Posterior cingulate gyrus (tissue), 11 donors: ENCODE results near the gene MYO3A.

Source experiments
- DNase-seq, 10 donors: peaks; one replicate each; pipeline versions ENCODE4 v3.0.0 to v3.0.0-alpha.2; 2020 to 2021; ENCODE audit warnings: mixed read lengths in 3 of 10
- intact Hi-C: fragments of 100-400 bp; cut with DNase I; formaldehyde crosslinking; loops from one replicate; pipeline ENCODE4 v1.15.1; 2023

MYO3A gene, protein sequence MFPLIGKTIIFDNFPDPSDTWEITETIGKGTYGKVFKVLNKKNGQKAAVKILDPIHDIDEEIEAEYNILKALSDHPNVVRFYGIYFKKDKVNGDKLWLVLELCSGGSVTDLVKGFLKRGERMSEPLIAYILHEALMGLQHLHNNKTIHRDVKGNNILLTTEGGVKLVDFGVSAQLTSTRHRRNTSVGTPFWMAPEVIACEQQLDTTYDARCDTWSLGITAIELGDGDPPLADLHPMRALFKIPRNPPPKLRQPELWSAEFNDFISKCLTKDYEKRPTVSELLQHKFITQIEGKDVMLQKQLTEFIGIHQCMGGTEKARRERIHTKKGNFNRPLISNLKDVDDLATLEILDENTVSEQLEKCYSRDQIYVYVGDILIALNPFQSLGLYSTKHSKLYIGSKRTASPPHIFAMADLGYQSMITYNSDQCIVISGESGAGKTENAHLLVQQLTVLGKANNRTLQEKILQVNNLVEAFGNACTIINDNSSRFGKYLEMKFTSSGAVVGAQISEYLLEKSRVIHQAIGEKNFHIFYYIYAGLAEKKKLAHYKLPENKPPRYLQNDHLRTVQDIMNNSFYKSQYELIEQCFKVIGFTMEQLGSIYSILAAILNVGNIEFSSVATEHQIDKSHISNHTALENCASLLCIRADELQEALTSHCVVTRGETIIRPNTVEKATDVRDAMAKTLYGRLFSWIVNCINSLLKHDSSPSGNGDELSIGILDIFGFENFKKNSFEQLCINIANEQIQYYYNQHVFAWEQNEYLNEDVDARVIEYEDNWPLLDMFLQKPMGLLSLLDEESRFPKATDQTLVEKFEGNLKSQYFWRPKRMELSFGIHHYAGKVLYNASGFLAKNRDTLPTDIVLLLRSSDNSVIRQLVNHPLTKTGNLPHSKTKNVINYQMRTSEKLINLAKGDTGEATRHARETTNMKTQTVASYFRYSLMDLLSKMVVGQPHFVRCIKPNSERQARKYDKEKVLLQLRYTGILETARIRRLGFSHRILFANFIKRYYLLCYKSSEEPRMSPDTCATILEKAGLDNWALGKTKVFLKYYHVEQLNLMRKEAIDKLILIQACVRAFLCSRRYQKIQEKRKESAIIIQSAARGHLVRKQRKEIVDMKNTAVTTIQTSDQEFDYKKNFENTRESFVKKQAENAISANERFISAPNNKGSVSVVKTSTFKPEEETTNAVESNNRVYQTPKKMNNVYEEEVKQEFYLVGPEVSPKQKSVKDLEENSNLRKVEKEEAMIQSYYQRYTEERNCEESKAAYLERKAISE (N-terminal part only)

DNA sequence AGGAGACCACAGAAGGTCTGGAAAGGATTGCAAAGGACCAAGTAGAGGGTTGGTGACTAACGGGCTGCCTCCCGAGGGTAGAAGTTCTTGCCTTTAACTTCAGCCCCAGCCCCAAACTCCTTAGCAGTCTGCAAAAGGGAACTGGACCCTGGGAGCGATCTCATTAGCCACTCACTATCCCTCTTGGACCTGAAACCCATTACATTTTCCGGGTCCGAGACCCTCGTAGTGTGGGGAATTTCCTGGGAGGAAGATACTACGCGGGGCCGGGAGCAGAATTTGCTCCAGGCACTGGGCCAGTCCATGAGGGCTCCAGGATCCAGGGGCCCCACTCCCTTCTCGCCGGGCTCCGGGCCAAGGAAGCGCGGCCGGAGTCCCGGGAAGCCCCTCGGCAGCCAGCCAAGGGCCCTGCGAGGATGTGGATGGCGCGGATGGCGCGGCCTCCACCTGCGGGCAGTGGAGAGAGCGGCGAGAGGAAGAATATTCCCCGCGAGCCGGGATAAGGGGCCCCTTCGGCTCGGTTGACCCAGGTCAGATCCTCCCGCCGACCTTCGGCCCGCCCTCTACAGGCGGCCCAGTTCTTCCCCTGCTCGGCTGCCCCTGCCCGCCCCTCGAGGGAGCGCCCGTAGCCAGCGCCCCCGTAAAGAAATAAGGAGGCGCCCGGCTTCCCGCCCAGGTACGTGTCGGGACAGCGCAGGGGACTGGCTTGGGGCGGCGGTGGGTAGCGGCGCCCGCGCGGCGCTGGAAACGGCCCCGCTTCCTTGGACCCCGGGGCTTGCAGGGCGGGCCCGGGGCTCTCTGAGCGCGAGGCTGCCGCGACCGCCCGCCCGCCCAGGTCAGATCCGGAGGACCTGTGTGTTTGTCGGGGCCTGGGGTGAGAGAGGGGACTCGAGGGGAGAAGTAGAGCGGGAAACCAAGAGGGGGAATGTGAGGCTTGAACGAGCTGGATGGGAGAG is at the start of gene MYO3A:
TSS of gene MYO3A (plus strand) at position 577 of the 956 bp plus-strand sequence. CDS start 17,882 bp downstream, outside the sequence.
- DNase-seq: peak in 1 of 10 donors; percentile 66
- intact Hi-C loops: no loop called here

DNA sequence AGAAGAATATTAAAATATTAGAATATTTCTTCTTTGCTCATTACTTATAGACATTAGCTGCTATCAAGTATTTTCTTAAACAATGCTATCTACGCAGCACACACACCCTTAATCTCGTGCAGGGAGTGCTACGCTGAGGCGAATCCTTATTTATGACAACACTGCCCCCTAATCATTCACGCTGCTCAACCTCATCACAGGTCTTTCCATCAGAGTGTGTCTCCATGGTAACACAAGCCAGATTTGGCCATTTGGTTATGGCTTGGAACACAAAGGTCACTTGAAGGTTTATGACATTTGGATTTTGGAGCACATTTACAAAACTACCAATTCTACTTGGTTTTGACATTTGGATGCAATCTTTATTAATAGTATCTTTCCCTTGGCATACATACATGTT is 45.4 kb upstream of the MYO3A start:
- intact Hi-C loops: no loop called here
- DNase-seq: no peak

GRCh38 chr10:25890995-25891394 is 43.0 kb upstream of the MYO3A start:
- intact Hi-C loops: no loop called here
- no peak for DNase-seq

DNA sequence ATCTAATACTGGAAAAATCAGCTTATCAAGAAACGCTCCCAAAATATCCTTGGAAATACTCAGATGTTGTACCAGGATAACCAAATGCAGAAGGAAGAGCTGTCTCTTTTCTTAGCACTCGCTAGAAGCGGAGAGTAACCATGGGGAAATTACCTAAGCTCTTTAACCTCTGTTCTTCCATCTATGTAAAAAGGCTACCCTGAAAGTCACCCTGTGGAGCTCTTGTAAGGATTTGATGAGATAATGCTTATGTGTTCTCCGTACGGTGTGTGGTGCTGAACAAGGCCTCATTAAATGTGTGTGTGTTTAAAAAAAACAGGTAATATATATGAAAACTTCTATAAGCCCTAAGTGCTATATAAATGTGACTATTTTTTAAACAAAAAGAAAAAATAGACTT is 38.2 kb upstream of the MYO3A start:
- no peak for DNase-seq
- intact Hi-C loops: no loop called here

DNA sequence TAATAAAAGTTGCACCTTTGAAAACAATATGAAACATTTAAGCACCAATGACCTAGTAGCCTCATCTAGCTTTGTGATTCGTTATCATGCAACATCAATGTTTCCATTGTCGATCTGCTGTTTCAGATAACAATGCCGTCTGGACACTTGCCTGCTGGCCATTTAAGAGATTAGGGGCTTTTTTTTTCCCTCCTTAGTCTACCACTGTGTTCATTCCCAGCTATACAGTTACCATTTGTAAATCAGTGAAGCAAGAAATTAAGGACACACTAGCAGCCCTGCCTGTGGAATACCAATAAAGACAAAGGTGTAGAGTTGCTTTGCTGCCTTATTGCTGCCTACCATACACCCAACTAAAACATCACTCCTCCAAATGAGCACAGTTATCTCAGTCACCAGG is 37.6 kb upstream of the MYO3A start:
- no peak for DNase-seq
- intact Hi-C loops: no loop called here

GRCh38 chr10:25899304-25899703 is 34.7 kb upstream of the MYO3A start:
- intact Hi-C loops: no loop called here
- DNase-seq: no peak

DNA sequence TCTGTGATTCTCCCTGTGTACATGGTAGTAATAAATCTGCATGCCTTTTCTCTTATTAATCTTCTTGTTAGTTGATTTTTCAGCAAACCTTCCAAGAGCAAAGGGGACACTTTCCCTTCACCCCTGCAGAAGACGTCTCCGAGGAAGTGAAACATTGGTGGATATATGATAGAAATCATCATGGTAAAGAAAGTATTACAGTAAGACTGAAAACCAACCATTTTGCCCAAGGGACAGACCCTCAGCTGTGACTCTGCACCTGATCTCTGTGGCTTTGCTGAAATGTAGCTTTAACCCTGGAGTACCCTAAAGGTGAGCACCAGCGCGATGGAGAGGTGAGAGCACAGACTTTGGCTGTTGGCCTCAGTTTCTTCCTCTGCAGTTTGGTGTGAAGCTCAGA is 32.8 kb upstream of the MYO3A start:
- intact Hi-C loops: no loop called here
- DNase-seq: no peak

DNA sequence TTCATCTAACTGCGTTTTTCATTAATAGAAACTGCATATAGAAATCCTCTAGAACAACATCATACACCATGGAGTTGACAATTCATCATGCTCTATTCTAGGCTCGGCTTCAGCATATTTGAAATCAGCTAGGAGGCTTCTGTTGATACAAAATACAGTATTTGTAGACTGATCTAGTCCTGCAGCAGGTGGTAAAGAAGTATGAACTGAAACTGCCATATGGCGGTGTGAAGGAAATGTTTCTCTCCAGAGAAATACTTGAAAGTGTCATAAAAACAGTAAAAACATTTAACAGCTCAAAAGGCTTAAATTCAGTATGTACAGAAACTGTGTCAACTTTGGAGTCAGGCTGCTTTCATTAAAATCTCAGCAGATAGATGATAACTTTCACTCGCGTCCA is 32.0 kb upstream of the MYO3A start:
- intact Hi-C loops: no loop called here
- DNase-seq: no peak

DNA sequence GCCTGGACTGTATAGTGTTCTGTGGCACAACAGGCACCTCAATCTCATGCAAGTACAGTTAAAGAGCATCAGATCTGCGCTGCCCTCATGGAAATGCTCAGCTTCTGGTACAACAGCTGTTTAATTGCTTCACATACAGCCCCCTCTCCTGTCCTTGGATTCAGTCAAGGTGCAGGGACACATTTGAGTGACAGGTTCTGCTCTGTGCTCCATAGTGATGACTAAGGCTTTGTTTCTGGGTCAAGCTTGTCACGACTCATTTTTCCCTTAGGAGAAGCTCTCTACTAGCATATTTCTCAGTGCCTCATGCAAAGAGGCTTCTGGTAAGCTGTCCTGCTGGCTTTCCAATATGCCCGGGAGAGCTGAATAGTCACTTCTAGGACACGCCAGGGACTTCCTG is 26.8 kb upstream of the MYO3A start:
- DNase-seq: no peak
- intact Hi-C loops: no loop called here

GRCh38 chr10:25912866-25913265 is 21.2 kb upstream of the MYO3A start:
- intact Hi-C loops: no loop called here
- DNase-seq: no peak

DNA sequence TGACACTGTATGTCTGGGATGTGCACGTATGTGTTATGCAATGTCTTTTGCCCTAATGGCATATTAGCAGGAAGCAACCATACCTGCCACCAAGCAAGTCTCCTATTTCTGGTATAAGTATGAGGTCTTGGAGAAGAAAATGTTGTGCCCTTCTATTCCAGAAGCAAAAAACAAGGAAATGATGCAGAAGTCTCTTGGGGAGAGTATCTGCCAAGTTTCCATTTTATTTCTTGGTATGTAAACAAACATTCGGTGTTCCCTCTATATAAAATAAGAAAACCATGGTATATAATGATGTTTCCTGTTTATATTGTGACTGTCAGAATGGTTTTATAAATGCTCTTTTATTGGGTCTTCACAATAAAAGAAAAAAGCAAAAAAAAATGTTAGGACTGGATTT is 19.3 kb upstream of the MYO3A start:
- no peak for DNase-seq
- intact Hi-C loops: no loop called here

- intact Hi-C loops: no loop called here
- DNase-seq: no peak
Measured at GRCh38 chr10:25934621-25935139, 651 bp downstream of the MYO3A start.

DNA sequence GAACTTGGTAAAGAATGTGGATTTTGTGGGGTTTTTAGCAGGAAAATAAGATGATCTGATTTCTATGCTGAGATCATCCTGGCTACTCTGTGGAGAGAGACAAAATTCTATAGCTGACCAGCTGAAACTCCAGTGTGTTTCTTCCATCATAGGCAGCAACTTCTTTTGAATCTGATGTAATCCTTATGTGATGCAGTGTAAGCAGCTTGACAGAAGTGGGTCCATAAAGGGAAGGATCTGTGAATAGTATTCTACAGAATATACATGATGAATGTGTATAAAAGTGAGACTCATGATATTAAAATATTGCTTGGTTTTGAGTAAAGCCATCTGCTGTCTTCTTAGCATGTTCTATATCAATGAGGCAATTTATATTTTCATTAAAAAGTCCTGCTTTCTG is 4.4 kb downstream of the MYO3A start:
- DNase-seq: no peak
- intact Hi-C loops: no loop called here

DNA sequence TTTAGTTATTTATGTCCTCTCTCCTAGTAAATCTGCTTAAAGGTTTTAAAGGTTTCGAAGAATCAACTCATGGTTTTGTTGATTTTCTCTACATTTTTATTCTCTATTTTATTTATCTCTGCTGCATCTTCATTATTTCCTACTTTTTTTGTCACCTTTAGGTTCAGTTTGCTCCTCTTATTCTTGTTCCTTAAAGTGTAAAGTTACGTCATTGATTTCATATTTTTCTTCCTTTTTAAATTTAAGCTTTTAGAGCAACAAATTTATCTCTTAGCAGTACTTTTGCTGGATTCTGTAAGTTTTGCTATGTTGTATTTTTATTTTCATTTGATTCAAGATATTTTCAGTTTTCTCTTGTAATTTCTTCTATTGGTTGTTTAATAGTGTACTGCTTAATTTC is 10.7 kb downstream of the MYO3A start:
- intact Hi-C loops: no loop called here
- DNase-seq: no peak

- intact Hi-C loops: no loop called here
- no peak for DNase-seq
Measured at GRCh38 chr10:25952857-25953256, 18.8 kb downstream of the MYO3A start.

DNA sequence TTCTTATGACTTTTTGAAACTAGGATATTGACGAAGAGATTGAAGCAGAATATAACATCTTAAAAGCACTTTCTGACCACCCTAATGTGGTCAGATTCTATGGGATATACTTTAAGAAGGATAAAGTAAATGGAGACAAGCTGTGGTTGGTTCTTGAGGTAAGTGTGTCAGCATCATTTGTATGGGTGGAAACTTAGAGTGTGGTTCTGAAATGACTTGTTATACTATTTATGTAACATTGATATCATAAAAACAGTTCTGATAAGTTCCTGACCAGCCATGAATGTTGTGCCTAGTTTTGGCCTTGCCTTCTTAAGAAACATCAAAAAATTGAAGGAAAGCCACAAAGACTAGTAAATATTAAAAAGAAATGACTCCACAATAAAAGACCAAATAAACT is 20.8 kb downstream of the MYO3A start:
- no peak for DNase-seq
- intact Hi-C loops: no loop called here

GRCh38 chr10:25959540-25960232 is 25.7 kb downstream of the MYO3A start:
- no peak for DNase-seq
- intact Hi-C loops: no loop called here

DNA sequence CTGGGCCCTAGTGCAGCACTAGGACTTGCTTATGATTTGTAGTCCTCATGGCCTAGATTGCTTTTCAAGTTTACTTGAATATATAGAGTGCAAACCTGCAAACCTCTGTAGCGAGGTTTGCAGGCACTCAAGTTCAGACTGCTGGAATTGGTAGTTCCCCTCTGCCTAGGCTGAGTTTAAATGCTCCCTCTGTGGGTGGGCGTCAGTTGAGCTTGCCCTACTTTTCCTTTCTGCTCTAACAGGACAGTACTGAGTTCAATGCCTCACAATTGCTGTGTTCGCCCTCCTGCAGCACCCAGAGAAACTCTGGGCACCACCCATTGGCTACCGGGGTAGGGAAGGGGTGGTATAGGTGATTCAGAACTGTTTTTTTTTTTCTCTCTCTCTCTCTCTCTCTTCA is 31.6 kb downstream of the MYO3A start:
- intact Hi-C loops: no loop called here
- no peak for DNase-seq

DNA sequence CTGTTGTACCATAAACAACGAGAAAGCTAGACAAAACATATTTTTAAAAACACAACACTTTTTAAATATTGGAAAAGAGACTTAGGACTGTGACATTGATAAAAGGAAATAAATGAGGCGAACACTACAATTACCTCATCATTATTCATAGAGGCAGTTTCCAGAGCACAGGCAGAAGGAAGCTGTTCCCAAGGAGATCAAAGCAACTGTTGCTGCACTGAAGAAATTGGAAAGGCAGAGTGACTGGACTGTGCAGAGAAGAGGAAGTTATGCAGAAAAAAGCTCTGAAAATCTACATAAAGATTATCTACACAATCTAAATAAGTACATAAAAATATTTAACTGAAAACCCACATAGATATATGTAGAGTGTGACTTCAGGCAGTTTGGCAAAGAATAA is 32.8 kb downstream of the MYO3A start:
- DNase-seq: no peak

More for the DNA sequence above, 32.8 kb downstream of the MYO3A start:
- intact Hi-C loops: no loop called here
